ENCODE results near the gene NHSL2. TPM values are rescaled to one million over a fixed set of nuclear protein-coding genes. Genes with fewer than 3 reads are reported as not detected.
A peak's percentile ranks its signal among the peaks of the same experiment; 100 is the strongest.

Gene NHSL2
- total RNA-seq, 1 experiment from 2014 or later = 0.29 TPM

GRCh38 chrX:72040506-72040905, 129.9 kb downstream of the NHSL2 start:
- Histone ChIP-seq H3K27me3 (replicated peaks) (no peaks in the 10 kb centered on the region), H3K9me3 (replicated peaks) (no peaks in the 10 kb centered on the region), H3K36me3 (no peaks in the 10 kb centered on the region), H3K4me3 (no peak overlapping the region), H3K27ac (no peak overlapping the region), H3K4me1 (replicated peaks) (peaks cover 5% of the 10 kb centered on the region; the same call in 1 of the 2 replicates)
- DNase-seq (ENCODE audit: low read depth in 1 of 2, low spot score in 2 of 2) = no peak

- Histone ChIP-seq H3K4me1 (replicated peaks) (peaks cover 5% of the 10 kb centered on the region; the same call in 1 of the 2 replicates), H3K27ac (no peak overlapping the region), H3K36me3 (no peaks in the 10 kb centered on the region), H3K4me3 (no peak overlapping the region), H3K27me3 (replicated peaks) (no peaks in the 10 kb centered on the region), H3K9me3 (replicated peaks) (no peaks in the 10 kb centered on the region)
- DNase-seq (ENCODE audit: low read depth in 1 of 2, low spot score in 2 of 2) = no peak
Observed at GRCh38 chrX:72041176-72041575, 130.5 kb downstream of the NHSL2 start.

- Histone ChIP-seq H3K4me3 (no peak overlapping the region), H3K27me3 (replicated peaks) (no peaks in the 10 kb centered on the region), H3K36me3 (no peaks in the 10 kb centered on the region), H3K9me3 (replicated peaks) (no peaks in the 10 kb centered on the region), H3K27ac (no peak overlapping the region), H3K4me1 (replicated peaks) (peaks cover 5% of the 10 kb centered on the region; the same call in 1 of the 2 replicates)
- DNase-seq (ENCODE audit: low read depth in 1 of 2, low spot score in 2 of 2) = no peak
Observed at GRCh38 chrX:72041871-72042851, 131.5 kb downstream of the NHSL2 start.

- Histone ChIP-seq H3K4me1 (replicated peaks) (peaks cover 5% of the 10 kb centered on the region; the same call in 1 of the 2 replicates), H3K27ac (no peak overlapping the region)
Observed at GRCh38 chrX:72042852-72043248, 132.2 kb downstream of the NHSL2 start.

GRCh38 chrX:72043636-72044035, 133.0 kb downstream of the NHSL2 start:
- no peak for DNase-seq (ENCODE audit: low read depth in 1 of 2, low spot score in 2 of 2)
- Histone ChIP-seq H3K9me3 (replicated peaks) (no peaks in the 10 kb centered on the region), H3K4me1 (replicated peaks) (peaks cover 5% of the 10 kb centered on the region; the same call in 1 of the 2 replicates), H3K27ac (no peak overlapping the region), H3K36me3 (no peaks in the 10 kb centered on the region), H3K4me3 (no peak overlapping the region), H3K27me3 (replicated peaks) (no peaks in the 10 kb centered on the region)

More at GRCh38 chrX:72042852-72043248, 132.2 kb downstream of the NHSL2 start:
- Histone ChIP-seq H3K27me3 (replicated peaks) (no peaks in the 10 kb centered on the region), H3K36me3 (no peaks in the 10 kb centered on the region), H3K4me3 (no peak overlapping the region), H3K9me3 (replicated peaks) (no peaks in the 10 kb centered on the region)
- no peak for DNase-seq (ENCODE audit: low read depth in 1 of 2, low spot score in 2 of 2)

GRCh38 chrX:72045141-72045540, 134.5 kb downstream of the NHSL2 start:
- H3K4me1 ChIP-seq (replicated peaks) = peaks cover 8% of the 10 kb centered on the region
- no peak for DNase-seq (ENCODE audit: low read depth in 1 of 2, low spot score in 2 of 2)
- H3K4me3 ChIP-seq = no peak overlapping the region
- no peaks in the 10 kb centered on the region for H3K9me3 ChIP-seq (replicated peaks)
- H3K27me3 ChIP-seq (replicated peaks) = no peaks in the 10 kb centered on the region
- H3K36me3 ChIP-seq = no peaks in the 10 kb centered on the region
- no peak overlapping the region for H3K27ac ChIP-seq

GRCh38 chrX:72045552-72046277, 135.1 kb downstream of the NHSL2 start:
- no peak overlapping the region for H3K4me3 ChIP-seq
- H3K27ac ChIP-seq = no peak overlapping the region
- H3K4me1 ChIP-seq (replicated peaks) = peaks cover 8% of the 10 kb centered on the region
- H3K27me3 ChIP-seq (replicated peaks) = no peaks in the 10 kb centered on the region
- no peak for DNase-seq (ENCODE audit: low read depth in 1 of 2, low spot score in 2 of 2)
- no peaks in the 10 kb centered on the region for H3K9me3 ChIP-seq (replicated peaks)
- H3K36me3 ChIP-seq = no peaks in the 10 kb centered on the region

GRCh38 chrX:72046447-72046846, 135.8 kb downstream of the NHSL2 start:
- Histone ChIP-seq H3K36me3 (no peaks in the 10 kb centered on the region), H3K27ac (no peak overlapping the region), H3K4me3 (no peak overlapping the region), H3K9me3 (replicated peaks) (no peaks in the 10 kb centered on the region), H3K27me3 (replicated peaks) (no peaks in the 10 kb centered on the region), H3K4me1 (replicated peaks) (peaks cover 10% of the 10 kb centered on the region)
- no peak for DNase-seq (ENCODE audit: low read depth in 1 of 2, low spot score in 2 of 2)

GRCh38 chrX:72048510-72049455, 138.1 kb downstream of the NHSL2 start:
- Histone ChIP-seq H3K27ac (no peak overlapping the region), H3K27me3 (replicated peaks) (no peaks in the 10 kb centered on the region), H3K36me3 (no peaks in the 10 kb centered on the region), H3K4me1 (replicated peaks) (peaks cover 29% of the 10 kb centered on the region), H3K9me3 (replicated peaks) (no peaks in the 10 kb centered on the region), H3K4me3 (no peak overlapping the region)
- DNase-seq (ENCODE audit: low read depth in 1 of 2, low spot score in 2 of 2) = no peak

GRCh38 chrX:72050011-72050410, 139.4 kb downstream of the NHSL2 start:
- DNase-seq (ENCODE audit: low read depth in 1 of 2, low spot score in 2 of 2) = no peak
- Histone ChIP-seq H3K27me3 (replicated peaks) (no peaks in the 10 kb centered on the region), H3K36me3 (no peaks in the 10 kb centered on the region), H3K27ac (no peak overlapping the region), H3K4me1 (replicated peaks) (peaks cover 29% of the 10 kb centered on the region), H3K4me3 (no peak overlapping the region), H3K9me3 (replicated peaks) (no peaks in the 10 kb centered on the region)

GRCh38 chrX:72051589-72051988, 140.9 kb downstream of the NHSL2 start:
- no peak overlapping the region for H3K27ac ChIP-seq
- H3K9me3 ChIP-seq (replicated peaks) = no peaks in the 10 kb centered on the region
- DNase-seq (ENCODE audit: low read depth in 1 of 2, low spot score in 2 of 2) = no peak
- H3K27me3 ChIP-seq (replicated peaks) = no peaks in the 10 kb centered on the region
- H3K4me1 ChIP-seq (replicated peaks) = peaks cover 29% of the 10 kb centered on the region
- H3K36me3 ChIP-seq = no peaks in the 10 kb centered on the region
- no peak overlapping the region for H3K4me3 ChIP-seq

GRCh38 chrX:72052415-72053090, 141.9 kb downstream of the NHSL2 start:
- no peaks in the 10 kb centered on the region for H3K27me3 ChIP-seq (replicated peaks)
- H3K4me1 ChIP-seq (replicated peaks) = peaks cover 29% of the 10 kb centered on the region
- no peaks in the 10 kb centered on the region for H3K36me3 ChIP-seq
- peak overlapping the region; percentile 30; the same call in 1 of the 2 replicates for H3K27ac ChIP-seq
- DNase-seq (ENCODE audit: low read depth in 1 of 2, low spot score in 2 of 2) = peak; percentile 61
- H3K9me3 ChIP-seq (replicated peaks) = no peaks in the 10 kb centered on the region
- no peak overlapping the region for H3K4me3 ChIP-seq

GRCh38 chrX:72053508-72053907, 142.9 kb downstream of the NHSL2 start:
- H3K9me3 ChIP-seq (replicated peaks) = no peaks in the 10 kb centered on the region
- H3K36me3 ChIP-seq = no peaks in the 10 kb centered on the region
- no peaks in the 10 kb centered on the region for H3K27me3 ChIP-seq (replicated peaks)
- DNase-seq (ENCODE audit: low read depth in 1 of 2, low spot score in 2 of 2) = no peak
- H3K4me3 ChIP-seq = no peak overlapping the region
- H3K4me1 ChIP-seq (replicated peaks) = peaks cover 29% of the 10 kb centered on the region
- no peak overlapping the region for H3K27ac ChIP-seq

Measured in SJSA1 (cell line).